HPDE6-E6E7 (cell line): ENCODE data around the gene MAPK8.

ENCODE experiments used
- DNase-seq: peaks from one replicate; pipeline ENCODE4 v3.0.0; 2011; ENCODE audit warnings: missing footprints; ENCODE audit errors: extremely low spot score

MAPK8 gene

DNA sequence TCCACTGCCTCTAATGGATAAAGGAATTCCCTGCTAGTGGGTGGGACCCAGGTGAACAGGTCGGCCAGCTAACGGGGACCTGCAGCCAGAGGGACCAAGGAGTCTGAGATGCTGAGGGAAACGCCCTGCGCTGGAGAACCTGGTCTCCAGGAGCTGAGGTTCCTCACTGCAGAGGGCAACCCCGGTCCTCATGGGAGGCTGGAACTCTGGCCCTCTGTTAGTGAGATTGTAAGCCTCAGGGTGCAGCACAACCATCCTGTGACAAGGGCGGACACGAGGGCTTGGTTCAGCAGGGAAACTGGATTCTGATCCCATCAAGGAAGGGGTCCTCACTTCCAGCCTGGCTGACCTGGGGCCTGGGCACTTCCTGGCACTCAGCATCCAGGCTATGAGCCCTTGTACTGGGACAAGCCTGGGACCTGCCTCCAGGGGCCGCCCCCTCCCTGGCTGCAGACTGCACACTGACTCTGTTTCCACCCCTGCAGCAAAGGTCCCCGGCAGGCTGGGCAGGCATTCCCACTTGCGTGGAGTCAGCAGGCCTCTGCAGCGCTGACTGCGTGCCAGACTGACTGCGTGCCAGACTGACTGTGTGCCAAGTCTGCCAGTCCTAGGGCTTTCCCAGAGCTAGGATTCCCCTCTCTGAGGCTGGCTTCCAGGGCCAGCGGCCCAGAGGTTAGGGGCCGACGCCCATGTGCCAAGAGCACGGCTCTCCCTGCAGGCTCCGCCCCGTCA is 143.2 kb downstream of the MAPK8 start:
- DNase-seq, result no peak

DNA sequence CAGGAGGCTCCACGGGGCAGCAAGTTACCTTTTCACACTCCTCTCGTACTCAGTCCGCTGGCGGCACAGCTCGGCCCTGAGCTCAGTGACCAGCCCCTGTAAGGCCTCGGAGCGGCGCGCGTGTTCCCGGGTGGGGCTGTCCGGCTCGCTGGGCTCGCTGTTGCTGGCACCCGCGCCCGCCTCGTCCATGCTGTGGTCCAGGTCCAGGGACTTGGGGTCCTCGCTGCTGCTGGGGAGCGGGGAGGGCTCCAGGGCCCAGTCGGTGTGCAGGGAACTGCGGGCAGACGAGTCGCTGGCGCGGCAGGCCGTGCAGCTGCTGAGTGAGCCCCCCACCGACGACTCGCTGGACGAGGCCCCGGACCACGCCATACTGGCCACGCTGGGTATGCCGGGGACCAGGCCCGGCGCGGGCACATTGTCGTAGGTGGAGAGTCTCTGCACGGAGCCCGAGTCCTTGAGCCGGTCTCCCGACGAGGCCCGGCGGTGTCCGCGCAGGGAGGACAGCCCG is 143.8 kb downstream of the MAPK8 start:
- DNase-seq, result no peak

DNA sequence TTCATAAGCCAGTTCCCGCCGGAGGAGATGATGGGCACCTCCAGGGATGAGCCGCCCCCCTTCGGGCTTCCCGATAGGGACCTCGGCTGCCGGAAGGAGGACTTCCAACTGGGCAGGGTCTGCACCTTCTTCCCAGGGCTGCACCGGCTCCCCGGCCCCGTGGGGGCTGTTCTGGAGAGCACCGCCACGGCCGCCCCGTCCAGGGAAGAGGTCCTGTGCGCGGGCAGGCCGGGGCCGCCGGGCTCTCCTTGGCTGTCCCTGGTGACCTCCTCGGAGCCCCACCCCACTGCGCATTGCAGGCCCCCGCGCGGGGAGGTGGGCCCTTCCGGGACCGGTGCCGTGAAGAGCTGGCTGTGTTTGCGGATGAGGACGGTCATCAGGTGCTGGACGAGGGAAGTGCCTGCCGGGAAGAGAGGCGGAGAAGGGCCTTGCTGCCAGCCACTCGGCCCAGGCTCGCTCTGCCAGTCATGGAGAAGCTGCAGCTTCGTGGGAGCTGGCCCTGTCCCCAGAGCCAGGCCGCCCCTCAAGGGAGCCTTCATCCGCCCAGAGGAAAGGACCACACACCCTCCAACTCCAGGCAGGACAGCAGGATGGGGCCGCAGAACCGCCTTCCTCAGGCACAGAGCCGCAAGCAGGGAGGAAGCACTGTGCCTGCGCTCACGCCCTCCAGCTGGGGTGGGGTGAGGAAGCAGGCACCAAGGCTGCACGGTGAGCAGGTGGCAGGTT is 144.4 kb downstream of the MAPK8 start:
- DNase-seq, result no peak

DNA sequence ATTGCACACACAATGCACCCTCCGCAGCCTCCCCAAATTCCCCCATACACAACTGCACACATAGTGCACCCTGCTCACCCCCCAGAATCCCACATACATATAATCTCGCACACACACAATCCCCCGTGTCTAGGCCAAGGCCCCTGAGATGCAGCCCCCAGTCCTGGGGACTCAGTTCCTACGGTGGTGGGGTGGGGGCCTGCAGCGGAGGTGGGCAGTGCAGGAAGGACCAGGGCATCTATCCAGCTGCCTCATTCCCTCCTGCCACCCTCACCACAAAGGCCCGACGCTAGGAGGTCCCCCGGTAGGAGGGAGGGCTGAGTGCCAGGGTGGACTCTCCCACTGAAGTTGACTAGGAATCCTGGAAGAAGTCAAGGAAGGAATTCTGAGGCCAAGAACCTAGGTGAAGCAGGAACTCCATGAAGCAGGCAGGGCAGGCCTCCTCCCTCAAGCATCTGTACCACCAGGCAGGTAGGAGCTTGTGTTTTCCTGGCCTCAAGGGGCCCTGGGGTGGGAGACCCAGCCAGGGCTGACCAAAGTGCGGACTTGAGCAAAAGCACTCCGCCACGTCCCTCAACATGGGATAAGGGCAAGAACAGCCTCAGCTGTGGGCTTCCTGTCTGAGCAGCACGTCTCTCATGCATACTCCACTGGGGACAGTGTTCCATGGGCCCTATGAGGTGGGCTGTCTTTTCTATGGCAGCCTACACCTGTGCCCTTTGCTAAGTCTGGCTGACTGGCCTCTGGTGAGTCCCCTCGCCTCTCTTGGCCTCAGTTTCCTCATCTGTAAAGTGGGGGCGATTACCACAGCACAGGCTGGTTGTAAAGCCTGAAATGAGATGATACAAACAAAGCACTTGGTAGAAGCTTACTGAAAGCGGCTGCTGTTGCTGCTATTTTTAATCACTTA is 145.7 kb downstream of the MAPK8 start:
- no peak for DNase-seq

DNA sequence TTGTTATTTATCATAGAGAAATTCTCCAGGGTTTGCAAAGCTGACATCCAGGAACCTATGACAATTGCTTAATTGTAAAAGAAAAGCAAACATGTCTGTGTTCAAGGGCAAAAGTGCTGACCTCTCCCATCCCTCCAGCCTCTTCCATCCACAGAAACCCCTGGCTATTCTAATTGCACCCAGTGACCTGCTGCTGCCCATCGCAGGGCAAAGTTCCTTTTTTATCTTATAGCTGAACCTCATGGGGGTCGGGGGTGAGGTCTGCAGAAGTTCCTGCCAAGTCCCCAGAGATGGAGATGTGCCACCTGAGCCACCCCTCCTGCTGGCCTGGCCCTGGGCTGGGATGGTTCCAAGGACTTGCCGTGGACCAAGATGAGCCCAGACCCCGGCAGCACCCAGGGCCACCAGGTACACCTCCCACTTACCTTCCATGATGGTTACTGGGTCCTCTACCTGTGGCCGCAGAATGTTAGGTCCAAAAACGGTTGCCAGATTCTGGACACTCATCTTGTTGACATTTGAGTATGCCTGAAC is 146.5 kb downstream of the MAPK8 start:
- no peak for DNase-seq

DNA sequence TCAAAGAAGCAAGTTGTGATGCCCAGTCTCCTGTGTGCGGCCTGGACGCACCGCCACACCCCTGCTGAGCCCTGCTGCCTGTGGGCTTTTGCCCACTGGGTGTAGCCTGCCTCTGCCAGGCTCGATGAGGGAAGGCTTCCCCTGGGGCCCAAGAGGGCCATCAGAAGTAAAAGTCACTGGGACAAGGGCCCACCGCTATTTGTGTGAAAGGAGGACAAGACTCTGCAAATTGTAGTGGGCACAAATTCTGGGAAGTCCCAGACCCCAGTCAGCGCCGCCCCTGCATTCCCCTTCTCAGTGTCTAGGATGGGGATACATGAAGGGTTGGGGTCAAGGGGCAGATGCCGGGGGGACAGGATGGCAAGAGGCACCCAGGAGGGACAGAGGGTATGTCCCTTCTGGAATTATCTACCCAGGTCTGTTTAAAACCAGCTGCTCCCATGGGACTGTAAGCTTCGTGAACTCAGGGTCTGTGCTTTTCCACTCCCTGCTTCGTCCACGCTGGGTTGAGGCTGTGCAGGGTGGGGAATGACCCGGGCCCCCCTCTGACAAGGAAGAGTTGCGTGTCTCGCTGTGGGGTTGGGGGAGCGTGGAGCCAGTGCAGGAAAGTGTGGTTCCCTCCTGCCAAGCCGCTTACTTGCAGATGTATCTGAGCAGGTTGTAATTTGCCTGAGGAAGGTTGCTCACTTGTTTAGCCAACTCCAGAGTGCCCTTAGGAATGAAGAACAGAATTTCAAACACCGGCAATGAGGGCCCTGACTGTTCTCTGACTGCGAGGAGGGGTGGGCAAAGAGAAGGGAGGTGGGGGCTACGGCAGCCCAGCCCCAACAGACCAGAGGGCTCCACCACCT is 147.2 kb downstream of the MAPK8 start:
- no peak for DNase-seq

DNA sequence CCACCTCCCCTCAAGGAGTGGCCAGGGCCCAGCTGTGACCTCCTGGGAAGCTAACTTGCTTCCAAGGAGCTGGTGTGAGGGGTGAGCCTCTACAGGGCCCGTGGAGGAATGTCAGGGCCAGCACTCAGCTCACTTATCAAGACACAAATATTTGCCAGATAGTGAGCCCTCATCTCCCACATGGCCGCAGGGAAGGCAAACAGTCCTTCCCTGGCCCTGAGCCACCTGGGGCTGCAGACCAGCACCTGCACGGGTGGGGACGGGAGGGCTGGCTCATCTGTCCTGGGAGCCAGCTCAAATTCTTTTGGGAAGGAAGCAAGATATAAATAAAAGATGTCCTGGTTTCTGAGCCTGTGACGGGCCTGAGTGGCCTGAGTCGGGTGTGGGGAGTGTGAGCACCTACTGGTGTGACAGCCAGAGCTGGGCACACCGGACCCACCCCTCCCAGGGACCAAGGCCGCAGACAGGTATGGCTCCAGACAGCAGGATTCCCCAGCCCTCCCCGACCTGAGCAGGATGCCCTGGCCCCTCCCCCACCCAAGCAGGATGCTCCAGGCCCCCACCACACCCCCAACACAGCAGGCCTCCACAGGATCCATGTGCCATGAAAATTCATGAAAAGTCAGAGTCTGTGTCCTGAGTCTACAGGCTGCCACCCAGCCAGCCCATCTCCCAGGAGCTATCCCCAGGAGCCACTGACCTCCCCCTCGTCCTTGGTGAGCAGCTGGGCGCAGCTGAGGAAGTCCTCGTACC is 148.0 kb downstream of the MAPK8 start:
- no peak for DNase-seq

DNA sequence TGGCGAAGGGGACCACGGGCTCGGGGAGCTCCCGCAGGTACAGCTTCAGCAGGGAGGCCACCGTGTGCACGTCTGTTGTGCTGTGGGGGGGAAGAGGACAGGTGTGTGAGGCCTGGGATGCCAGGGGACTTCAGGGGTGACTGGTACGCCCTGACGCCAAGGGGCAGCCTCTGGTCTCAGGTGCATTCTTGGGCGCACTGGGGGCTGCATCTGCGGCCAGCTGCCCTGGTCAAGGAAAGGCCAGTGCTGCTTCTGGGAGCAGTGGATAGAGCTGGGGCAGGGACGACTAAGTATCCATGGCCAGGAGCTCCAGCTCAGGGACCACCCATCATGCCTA is 148.5 kb downstream of the MAPK8 start:
- DNase-seq, result no peak

DNA sequence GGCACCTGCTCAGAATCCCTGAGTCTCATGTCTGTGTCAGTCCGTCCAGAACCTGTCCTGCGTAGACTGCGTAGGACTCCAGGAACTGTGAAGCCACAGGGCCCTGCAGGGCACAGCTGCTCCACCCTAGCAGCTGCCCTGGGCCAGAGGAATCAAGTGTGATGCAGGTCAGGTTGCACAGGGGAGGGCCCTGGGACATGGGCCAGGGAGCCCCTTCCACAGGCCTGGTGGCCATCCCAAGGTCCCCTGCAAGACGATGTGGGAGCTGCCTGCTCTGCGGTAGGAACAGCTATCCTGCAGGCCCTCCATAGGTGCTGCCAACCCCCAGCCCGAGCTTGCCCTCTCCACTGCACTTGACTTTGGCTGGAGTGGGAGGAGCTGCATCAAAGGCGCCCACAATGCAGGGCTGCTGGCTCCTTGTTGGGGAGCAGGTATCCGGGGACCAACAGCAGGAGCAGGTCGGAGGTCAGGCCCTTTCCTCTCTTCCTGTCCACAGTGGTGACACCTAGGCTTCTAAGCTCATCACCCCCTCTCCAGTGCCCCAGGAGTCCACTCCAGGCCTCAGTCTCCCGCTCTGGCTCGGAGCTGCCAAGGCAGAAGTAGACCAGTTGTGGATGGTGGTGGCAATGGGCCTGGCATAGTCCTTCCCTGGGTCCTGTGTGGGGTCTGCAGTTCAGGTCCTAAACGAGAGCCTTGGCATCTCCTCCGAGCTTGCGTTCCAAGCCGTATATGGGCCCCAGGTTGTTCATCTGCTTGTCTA is 149.1 kb downstream of the MAPK8 start:
- no peak for DNase-seq

DNA sequence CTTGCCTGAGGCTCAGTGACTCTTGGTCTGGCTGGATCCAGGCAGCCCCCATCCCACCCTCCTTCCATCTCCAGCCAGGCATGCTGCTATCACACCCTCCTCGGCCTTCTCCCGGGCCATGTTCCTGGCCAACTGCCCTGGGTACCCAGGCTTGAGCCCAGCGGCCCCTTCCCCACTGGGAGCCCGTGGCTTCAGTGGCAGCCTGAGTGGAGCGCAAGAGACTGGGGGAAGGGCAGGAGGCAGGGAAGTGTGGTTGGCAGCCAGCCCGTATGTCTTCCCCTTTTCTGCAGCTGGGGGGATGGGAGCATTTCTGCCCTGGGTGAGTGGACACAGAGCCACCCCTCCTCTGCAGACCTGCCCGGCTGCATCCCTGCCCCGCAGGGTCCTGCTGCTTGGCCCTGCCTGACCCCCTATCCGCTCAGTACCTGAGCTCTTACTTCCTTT is 149.9 kb downstream of the MAPK8 start:
- no peak for DNase-seq

DNA sequence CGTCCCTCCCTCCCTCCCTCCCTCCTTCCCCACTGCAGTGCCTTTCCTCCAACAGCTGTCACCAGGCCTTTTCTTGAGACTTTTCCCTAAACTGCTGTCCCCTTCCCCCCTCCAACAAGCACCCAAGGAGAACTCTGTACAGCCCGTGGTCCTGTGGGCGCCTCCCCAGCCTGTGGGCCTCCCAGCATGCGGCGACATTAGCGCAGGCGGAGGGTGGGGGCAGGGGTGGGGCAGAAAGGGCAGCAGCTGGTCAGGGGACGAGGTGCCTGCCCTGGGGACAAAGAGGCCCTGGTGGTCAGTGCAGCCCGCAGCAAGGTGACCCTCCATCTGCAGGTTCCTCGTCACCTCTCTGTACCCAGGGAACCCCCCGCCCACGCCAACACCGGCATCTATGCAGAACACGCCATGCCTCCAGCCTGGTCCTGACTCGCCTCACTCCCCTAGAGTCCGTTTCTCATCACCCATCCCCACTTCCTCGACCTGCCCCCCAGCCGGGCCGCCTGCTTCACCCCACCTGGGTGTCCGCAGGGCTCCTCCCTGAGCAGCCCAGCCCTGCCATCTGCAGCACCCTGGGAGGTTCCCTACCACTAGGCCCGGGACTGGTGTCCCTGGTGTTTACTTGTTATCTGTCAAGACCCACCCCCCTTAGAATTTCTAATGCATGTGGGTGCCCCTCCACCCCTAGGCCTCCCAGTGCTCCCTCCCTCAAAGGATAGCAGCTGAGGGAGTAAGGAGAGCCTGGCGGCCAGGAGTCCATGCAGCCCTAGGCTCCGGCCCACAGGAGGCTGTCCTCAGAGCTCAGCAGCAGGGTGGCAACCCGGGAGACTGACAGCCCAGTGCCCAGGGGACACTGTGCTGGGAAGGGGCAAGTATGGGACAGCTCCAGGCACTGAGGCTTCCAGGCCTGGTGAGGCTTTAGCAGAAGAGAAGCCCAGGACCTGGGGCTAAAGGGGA is 150.6 kb downstream of the MAPK8 start:
- DNase-seq, result no peak

DNA sequence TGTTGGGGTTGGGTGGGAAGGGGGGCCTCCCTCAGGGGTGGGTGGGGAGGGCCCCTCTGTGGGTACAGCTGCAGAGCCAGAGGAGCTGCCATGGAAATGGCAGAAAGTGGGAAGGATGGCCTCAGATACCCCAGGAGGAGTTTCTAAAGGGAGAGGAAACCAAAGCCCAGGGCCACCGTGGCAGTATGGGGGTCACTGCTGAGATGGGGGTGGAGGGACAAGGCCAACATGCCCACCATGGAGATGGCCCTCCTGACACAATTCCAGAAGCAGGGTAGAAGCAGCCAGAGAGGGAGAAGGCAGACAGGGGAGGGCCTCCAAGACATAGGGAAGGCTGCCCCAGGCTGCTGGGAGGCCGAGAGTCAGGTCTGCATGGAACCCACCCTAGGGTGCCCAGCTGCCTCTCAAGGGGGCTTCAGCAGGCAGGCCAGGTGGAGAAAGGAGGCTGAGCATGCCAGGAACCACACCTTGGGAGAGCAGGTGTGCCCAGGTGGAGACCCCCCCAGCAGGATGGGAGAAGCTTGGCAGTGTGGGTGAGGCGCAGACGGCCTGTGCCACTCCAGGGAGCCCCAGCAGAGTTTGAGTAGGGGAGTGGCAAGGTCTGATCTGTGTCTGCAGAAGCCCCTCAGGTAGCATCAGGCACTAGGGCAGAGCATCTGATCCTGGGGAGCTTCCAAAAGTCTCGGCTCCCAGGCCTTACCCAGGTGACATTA is 151.6 kb downstream of the MAPK8 start:
- no peak for DNase-seq

DNA sequence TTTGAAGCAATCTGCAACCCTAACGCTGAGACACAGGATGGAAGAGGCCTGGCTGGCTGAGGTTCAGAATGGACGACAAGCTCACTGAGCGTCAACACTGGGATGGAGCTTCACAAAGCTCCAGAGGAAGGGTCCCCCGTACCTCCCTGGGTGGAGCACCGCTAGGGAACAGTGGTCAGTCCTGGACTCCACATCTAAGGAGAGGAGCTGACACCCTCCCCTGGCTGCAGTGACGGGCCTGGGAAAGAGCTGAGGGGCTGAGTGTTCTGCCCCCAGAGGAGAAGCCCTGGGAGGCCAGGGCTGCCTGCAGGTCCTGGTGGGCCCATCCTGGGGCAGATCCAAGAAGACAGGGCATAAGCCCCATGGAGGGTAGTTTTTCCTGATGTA is 152.2 kb downstream of the MAPK8 start:
- DNase-seq, result no peak

DNA sequence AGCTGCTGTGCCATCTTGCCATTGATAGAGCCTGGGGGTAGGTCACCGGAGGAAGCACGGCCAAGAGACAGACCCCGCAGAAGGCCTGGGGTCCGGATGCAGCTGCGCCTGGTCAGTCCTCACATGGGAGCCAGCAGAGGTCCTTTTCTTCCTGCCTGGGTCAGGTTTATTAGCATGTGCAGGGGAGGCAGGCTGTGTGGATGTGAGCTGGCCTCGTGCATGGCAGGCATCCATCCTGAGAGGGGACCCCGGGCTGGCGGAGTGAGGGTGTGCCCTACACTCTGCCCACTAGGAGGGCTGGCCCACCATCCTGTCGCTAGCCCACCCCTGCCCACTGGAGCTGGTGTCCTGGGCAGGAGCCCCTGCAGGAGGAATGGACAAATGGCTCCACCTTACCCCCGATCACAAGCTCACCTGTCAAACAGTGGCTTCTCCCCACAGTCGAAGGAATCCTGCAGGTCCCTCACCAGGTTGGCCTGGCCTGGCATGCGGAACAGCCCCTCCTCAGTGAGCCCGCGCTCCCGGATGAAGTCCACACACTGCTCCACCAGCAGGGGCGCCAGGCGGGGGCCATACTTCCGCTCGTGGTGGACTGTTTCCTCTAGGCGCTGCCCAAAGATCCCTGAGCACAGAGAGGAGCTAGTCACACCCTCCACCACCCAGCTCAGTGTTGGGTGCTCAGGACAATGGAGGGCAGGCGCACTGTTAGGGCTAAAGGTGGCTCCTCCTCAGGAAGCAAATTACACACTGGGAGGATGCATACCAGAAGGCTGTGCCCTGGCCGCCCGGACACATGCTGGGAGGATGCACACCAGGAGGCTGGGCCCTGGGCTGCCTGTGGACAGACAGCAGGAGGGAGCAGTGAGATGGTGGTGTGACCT is 153.0 kb downstream of the MAPK8 start:
- DNase-seq, result no peak

DNA sequence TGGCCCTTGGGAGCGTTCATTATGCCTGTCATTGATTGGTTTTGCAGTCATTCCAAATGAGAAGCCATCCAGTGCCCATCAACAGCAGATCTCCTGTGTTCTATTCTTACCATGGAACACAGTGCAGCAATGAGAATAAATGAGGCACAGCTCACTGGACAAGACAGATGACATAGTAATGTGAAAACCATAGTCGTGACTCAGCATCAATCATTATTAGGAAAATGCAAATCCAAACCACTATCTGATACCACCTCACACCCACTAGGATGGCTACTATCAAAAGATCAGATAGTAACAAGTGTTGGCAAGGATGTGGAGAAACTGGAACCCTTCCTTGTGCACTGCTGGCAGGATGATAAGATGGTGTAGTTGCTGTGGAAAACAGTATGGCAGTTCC is 153.7 kb downstream of the MAPK8 start:
- DNase-seq, result no peak

DNA sequence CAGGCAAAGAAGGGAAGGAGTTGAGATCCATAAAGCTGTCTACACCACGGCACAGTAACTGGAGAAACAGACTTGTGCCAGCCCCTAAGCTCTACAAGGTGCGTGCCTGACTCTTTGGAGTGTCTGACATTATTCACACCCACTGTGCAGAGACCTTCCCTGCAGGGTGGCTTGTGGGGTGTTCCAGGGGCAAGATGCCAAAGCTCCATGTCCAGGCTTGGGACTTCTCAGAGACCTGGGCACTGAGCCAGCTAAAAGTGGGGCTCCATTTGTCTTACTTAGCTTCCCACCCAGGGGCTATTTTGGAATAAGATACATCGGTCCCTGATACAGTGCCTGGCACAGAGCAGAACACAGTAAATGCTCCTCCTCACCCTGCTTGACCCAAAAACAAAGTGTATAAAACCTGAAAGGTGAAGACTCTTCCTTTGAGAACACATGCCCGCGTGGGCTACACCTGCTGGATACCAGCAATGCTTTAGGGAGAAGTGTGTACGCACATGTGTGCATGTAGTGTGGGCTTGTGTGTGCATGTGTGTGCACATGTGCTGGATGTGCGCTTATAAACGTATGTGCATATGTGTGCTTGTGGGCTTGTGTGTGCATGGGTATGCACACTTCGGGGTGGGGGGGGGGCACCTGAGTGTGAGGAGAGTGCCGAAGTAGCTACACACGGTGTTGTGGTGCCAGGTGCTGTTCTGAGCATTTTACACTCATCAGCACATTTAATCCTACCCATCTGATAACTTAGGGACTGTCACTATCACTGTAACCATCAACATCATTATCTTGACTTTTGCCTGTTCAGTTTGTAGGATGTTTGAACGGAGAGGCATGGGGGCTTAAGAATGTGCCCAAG is 155.4 kb downstream of the MAPK8 start:
- no peak for DNase-seq
